Astrocyte of the hippocampus (primary cell): Measurements from ENCODE around the gene VASN.
A peak's percentile ranks its signal among the peaks of the same experiment; 100 is the strongest.

Experiments used
- DNase-seq: peaks from one replicate; pipeline ENCODE4 v3.0.0; 2011; ENCODE audit warnings: low read depth, low spot score

The VASN gene

DNA sequence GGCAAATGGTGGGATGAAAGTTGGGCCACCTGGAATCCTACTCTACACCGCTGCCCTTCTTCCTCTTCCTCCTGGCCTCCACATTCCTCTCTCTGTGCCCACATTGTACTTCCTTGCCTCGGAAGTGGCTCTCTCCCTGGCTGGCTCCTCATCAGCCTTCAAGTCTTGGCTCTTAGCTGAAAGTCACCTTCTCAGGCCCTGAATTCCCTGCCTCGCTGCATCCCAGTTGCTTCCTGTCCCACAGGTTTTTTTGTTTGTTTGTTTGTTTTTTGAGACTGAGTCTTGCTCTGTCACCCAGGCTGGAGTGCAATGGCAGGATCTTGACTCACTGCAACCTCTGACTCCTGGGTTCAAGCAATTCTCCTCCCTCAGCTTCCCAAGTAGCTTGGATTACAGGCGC lies 18.0 kb upstream of the VASN start:
- DNase-seq, result no peak

DNA sequence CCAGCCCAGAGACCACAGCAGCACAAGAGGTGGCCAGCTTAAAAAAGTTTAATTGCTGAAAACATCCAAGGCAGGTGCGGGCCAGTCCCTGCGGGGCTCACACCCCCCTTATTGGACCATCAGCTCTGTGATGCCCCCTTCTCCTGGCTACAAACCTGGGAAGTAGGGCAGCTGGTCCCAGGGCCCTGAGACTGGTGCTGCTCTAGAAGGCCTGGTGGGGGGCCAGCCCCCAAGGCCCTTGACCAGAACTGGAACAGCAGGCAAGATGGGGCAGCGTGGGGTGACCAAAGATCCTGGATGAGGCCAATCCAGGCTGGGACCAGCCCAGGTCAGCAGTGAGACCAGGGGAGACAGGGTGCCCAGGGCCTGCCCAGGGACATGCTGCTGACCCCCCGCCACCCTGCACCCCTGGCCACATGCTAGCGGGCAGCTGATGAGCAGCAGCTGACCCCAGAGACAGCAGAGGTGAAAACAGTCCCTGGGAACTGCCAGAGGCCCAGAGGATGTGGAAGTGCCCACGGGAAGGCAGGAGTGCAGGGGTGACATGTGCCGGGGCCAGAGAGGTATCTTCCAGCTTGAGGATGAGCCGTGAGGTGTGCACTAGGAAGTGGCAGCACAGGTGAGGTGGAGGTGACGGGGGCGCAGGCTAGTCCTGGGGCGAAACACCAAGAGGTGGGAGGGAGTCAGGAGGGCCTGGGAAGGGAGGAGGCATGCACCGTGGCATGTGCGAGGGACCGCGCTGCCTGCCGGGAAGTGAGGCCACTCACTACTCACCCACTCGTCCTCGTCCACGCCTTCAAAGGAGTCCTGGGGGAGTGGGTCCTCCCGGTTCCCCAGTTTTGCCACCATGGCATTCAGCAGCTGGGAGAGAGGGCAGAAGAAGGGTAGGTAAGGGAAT lies 16.9 kb upstream of the VASN start:
- no peak for DNase-seq

DNA sequence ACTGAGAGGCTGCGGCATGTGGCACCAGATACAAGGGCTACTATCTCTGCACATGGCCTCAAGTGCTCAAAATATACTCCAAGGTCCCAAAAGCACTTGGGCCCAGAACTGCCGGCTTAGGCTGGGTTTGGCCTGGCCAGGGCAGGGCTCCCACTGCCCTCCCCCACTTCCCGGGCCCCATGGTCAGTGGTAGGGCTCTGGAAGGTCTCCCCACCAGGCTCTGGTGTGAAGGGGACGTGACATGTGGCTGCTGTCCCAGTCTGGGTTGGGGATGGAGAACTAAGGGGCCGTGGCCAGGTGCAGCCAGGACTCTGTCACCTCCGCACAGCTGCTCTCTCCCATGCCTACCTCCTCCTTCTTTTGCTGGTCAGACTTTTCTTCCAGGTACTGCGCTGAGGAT lies 14.8 kb upstream of the VASN start:
- DNase-seq, result no peak

DNA sequence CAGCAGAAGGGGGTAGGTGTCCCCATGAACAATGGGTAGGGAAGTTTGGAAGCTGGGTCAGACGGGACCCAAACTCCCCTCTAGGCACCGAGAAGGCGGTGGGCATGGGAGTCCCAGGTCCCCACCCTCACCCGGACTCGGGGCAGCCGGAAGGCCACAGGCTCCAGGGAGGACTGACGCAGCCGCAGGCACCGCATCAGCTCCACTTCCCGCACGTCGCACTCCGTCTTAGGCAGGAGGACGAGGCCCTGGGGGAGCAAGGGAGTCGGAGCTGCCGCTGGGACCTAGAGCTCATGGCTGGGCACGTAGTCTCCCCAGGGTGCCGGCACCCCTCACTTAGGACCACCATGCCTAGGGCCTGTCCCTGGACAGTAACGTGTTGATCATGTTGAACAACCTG lies 13.4 kb upstream of the VASN start:
- no peak for DNase-seq

DNA sequence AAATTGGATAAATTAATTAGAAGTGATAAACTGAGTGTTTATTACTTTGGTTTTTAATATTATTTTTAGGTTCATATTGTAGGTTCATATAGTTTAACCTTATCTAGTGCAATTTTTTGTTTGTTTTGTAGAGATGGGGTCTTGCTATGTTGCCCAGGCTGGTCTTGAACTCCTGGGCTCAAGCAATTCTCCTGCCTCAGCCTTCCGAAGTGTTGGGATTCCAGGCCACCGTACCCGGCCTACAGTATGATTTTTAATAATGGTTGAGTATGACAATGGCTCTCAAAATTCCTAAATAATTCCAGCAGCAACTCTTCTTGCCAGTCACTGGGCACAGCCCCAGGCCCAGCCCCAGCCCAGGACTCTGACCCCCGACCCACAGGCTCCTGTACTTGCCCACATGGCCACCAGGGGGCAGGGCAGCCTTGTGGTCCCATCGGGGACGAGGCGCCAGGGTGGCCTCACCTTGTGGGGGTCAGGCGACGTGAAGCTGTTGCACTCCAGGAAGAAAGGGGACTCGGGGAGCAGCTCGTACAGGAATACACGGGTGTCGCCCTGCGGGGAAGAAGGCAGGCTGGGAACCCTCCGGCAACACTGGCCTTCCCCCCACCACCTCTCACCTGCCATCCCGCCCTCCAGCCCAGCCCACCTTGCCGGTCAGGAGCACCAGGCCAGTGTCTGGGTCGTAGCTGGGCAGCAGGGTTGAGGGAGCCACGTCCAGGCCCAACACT lies 12.7 kb upstream of the VASN start:
- DNase-seq, result peak; percentile 66

DNA sequence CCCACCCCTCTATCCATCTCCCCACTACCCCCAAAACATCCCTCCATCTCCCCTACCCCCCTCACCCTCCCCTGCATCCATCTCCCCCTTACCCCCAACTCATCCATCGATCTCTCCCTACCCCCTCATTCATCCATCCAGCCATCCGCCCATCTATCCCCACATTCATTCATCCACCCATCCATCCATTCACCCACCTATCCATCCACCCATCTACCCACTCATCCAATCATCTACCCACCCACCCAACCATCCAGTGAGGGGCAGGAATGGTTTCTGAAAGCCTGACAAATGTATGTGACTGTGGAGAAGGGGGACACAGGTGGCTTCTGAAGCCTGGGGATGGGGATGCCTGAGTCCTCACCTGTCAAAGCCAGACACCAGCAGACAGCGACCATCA lies 11.7 kb upstream of the VASN start:
- no peak for DNase-seq

DNA sequence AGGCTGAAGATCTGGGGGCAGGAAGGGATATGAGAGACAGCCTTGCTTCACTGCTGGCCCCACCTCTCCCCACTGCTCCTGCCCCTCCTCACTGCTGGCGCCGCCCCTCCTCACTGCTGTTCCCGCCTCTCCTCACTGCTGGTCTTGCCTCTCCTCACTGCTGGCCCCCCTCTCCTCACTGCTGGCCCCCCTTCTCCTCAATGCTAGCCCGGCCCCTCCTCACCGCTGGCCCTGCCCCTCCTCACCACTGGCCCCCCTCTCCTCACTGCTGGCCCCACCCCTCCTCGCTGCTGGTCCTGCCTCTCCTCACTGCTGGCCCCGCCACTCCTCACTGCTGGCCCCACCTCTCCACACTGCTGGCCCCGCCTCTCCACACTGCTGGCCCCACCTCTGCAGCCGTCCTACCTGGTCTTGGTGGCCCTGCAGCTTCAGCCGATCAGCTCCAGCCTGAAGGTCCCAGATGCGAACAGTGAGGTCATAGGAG lies 11.1 kb upstream of the VASN start:
- no peak for DNase-seq

DNA sequence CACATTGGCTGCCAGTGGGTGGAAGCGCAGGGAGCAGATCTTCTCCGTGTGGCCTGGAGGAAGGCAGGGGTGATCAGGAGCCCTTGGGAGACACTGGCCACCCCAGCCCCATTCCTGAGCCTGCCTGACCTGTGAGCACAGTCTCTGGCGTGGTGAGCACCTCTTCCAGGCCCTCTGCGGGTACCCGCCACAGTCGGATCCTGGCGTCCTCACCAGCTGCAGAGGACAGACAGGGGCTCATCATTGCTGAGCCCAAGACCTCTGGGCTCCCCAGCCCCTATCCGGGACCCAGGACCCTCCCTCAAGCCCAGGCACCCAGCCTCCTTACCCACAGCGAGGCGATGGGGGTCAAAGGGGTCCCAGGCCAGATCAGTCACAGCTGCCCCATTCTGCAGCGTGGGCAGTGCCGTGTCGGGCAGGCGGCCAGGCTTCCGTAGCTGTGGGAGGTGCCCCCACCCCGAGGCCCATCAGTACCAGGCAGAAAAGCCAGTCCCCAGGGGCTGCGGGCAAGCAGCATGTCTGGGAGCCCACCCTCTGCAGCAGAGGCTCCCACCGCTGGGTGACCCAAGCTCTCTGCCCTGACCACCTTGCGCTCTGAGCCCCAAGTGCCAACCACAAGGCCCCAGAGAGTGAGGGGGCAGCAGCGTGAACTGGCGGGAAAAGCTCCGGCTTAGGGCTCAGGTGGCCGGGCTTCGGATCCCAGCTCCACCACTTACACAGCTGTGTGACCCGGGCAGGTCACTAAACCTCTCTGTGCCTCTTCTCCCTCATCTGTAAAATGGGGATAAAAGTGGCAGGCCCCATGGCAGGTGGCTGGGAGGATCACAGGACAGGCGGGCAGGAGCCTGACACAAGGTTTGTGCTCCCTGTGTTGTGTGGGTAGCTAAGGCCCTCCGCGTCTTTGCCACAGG lies 10.4 kb upstream of the VASN start:
- DNase-seq, result no peak

DNA sequence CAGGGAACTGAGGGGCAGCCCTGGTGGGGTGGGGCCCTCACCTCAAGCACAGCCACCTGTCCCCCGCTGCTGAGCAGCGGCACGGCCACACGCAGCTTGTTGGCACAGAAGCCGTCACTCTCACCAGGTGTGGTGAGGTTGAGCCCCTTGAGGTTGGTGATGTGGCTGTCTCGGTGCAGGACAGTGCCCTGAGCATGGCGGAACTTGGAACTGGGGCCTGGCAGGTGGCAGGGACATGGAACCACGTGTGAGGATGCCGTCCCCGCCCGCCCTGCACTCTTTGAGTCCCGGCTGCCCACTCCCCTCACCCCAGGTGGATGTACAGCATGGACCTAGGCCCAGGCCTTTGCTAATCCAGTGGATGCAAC lies 9.7 kb upstream of the VASN start:
- DNase-seq, result no peak

DNA sequence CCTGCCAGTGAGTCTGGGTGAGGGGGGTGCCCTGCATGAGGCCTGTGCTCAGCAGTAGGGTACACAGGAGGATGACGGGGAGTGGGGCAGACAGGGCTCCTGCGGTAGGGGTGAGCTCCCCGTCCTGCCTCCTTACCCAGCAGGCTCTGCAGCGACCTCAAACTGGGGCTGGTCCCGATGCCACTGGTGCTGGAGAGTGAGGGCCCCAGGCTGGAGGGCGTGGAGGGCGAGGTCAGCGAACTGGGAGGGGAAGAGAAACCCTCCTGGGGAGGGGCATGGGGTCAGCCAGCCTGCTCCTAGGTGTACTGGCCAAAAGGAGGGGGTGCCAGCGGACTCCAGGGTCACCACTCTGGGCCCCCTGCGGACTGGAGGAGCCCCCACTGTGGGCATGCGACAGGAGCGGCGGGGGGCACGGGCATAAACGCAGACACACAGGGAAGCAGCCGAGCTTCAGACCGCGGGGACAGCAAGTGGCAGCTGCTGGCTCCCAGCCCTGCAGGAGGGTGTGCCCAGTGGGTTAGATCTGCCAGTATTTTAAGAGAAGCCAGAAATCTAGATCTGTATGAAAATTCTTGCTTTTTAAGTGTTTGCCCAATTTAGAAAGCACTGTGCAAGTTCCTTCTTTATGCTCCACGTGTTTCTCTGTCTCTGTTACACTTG lies 9.0 kb upstream of the VASN start:
- DNase-seq, result no peak

DNA sequence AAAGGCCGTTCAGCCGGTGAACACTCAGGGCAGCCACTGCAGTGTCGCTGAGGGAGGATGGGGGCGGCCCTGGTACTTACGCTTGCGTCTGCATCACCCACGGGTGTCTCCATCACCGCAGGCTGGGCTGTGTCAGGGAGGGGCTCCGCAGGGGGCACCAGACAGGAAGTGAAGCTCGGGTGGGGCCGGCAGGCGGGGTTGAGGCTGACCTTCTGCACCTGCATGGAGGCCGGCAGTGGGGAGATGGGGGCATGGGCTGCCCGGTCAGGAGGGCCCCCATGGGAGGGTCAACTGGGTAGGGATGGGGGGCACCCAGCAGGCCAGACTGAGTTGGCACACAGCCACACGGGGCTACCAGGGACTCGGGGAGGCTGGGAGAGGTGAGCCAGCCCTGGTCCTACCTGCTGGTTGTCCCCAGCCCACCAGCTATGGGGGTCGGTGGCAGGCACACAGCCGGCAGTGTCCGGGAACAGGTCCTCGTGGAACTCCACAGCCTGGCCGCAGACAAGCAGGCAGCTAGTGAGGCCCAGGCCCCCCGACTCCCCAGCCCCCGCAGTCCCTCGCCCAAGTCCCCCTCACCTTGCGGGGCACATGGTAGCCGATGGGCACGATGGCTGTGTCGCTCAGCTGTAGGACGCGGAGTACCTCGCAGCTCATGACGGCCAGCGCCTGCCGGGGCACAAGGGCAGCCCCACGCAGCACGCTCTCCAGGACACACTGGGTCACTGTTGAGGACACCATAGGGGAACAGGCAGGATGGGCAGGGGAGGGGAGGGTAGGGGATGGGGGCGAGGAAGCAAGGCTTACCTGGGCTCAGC lies 7.2 kb upstream of the VASN start:
- no peak for DNase-seq

DNA sequence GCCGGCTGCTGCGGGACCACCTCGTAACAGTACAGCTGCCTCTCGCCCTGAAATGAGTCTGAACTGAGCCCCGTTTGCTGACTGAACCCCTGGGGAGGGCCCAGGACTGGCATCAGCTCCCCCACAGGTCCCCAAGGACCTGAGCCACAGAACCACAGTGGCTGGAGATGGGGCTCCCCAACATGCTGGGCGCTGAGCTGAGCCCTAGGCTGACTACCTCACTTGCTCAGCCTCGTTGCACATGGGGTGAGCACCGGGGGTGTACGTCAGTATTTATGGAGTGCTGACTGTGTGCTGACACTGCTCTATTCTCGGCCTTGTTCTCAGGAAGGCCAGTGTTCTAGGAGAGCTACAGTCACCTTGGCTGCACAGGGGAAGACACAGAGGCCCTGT lies 6.6 kb upstream of the VASN start:
- DNase-seq, result no peak

DNA sequence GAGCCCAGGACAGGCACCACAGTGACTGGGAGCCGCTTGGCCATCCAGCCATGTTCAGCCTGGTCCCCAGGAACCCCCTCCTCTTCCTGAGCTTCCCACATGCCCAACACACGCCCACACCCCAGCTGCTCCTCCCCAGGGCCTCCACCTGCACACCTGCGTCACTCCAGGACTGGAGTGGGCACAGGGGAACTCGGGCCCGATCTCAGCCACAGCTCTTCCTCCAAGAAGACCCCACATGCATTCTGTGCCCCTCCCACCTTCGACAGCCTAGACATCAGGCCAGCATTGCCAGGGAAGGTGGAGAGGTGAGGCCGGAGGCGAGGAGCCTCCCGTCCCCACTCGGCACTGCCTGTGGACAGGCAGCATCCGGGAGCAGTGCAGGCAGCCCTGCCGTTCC lies 6.0 kb upstream of the VASN start:
- no peak for DNase-seq

DNA sequence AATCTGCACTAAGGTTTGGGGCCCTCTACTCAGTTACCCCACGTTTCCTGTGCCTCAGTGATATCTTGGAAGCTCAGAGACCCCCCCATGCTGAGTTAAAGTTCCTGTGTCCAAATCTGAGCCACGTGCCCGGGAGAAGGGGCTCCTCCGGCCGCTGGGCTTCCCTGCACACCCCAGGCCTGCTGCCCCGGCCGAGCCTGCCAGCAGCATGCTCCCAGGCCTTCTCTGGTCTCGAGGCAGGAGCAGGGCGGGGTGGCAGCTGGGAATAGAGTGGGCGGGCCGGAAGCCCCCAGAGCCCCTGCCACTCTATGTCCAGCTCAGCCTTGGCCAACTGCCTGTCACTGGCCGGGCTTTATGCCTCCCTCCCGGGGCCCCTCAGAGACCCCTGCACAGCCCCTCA lies 5.6 kb upstream of the VASN start:
- no peak for DNase-seq

DNA sequence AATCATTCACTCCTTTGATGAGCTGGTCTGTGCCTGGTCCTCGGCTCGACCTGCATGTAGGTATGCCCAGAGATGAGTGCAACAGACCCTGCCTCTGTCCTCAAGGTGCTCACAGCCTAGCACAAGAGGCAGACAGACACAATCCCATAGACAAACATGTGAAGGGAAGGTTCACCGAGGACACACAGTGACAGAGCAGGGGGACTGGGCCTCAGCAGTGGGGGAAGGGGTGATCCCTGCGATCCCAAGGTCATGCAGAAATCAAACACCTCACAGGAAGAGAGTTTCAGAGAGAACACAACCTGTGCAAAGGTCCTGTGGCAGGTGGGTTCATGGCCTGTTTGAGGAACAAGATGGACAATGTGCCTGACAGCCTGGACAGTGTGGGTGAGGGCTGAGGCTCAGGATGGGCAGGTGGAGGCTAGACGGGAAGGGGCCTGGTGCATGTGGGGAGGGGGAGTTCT lies 4.2 kb upstream of the VASN start:
- DNase-seq, result no peak

DNA sequence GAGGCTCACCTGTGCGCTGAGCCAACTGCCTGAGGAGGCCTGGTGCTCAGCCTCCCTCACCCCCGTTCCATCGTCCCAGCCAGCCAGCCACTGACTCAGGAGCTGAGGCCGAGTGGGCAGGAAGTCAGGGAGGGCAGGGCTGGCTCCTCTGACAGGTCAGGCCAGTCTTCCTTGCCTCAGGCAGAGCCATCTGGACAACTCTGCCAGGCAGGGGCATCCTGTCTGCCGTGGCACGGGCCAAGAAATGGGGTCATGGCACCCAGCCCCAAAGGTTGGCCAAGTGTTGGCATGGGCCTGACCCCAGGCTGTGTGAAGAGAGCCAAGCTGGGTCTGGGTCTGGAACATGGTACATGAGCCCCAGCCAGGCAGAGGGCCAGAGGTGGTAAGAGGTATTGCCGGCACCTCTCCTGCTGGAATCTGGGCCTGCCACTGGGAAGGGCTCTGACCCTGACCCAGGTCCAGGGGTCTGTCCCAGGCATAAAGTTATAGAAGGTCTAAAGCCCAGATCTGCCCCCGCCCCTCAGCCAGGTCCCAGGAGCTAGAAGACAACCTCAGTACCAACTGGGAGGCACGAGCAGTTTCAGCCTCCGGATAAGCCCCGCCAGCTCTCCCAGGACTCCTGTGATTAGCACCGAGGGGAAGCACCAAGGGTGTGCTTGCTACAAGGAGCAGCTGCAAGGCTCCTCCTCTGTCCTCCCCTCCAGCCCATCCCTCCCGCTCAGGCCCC lies 2.5 kb upstream of the VASN start:
- DNase-seq, result no peak

DNA sequence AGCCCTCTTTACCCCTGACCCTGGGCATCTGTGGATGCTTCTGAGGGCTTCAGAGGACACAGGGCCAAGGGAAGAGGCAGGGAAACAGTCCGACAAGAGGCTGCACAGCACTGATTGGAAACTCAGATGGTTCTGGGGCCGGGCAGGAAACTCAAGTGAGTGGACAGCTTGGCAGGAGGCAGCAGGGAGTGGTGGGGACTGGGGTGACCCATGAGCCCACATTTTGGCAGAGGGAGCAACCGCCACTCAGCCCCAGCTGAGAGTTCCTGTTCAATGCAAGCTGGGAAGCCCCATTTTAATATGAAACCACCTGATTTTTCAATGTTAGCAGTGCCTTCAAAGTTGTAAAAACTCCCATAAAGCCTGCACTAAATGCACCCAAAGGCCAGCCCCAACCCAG lies 1.5 kb upstream of the VASN start:
- DNase-seq, result no peak

DNA sequence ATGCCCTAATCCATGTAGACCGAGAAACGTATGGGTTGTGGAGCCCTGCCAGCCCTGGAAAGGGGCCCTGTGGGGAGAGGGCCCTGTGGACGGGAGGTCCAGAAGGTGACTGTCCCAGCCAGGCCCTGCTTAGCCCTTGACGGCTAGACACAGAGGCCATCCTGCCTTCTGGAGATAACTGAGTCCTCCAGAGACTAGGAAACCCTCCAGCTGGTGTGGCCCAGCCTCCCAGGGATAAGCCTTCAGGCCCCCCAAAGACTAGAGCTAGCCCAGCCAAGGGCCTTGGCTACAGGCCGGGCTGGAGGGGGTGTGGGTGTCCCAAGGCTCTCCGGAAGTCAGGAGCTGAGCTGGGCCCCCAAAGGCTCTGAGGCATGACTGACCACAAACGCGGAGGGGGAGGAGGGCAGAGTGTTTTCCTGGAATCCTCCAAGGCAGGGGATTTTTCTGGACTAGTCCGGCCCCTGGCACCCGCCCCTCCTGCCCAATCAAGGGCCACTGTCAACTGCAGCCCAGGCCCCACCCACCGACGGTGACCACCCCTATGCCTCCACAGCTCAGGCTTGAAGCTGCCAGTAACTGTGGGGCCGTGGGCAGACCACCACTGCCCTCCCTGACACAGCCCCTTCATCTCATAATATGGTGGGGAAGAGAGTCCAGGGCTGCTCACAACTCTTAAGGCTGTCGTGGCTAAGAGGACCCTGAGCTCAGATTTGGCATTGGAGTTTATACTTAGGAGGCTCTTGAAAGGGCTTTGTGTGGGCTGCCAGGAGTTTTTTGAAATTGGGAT lies 885 bp upstream of the VASN start:
- DNase-seq, result peak; percentile 89

DNA sequence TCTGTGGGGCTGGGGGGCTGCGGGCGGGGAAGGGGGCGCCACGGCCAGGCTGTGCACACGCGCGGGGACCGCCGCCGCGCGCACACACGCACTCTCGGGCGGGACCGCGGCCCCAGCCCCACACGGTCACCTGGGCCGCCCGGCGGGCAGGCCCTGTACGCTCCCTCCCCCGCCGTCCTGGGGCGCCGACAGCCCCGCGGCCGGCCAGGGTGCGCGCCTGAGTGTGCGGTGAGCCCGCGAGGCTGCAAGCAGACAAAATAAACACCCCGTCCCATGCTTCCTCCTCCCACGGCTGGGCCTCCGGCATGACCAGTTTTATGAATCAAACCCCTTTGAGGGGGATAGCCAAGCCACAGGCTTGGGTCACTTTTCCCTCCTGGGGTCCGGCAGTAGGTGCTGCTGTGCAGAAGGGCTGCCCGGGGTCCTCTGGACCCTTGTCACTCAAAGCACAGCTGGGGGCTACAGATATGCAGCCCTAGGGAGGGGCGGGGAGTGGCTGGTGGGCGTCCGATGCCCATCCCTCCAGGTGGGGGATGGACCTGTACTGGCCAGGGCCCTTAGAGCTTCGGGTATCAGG lies 441 bp downstream of the VASN start:
- peak; percentile 67 for DNase-seq
